ENCODE measurements around the gene FKBP15. TPM values are rescaled to one million over a fixed set of nuclear protein-coding genes. Genes with fewer than 3 reads are reported as not detected.

The FKBP15 gene
- total RNA-seq, 3 donors from 2014 or later, result 26.6 to 30.9 (median 26.8) TPM

DNA sequence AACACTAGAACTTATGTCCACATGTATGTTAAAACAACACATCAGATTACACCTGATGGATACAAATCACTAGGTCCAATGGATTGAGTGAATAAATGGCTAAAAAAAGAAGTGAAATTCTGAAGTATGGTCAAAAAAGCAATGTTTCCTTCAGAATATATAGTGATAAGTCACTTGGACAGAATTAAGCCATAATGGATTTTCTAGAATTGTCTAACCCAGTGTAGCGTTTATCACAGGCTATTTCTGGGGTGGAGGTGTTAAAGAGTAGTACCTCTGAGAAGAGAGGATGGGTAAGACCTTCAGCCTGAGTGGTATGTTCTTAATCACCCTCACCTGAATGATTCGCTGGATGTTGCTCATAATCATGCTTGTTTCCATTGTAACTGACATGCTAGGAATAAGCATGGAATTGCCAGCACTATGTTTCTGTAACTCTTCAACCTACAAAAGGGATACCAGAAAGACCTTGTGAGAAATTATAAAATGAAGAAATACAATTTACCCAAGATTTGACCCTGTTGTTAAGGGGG, 37.1 kb downstream of the FKBP15 start:
- Histone ChIP-seq H3K9me3 (no peaks in the 10 kb centered on the region), H3K36me3 (ENCODE audit: low read depth) (peaks cover 5% of the 10 kb centered on the region), H3K4me1 (ENCODE audit: low read depth) (no peaks in the 10 kb centered on the region), H3K4me3 (no peak overlapping the region)
- intact Hi-C loops (cut with DNase I, micrococcal nuclease), result no loop called here
- ATAC-seq (no peak), DNase-seq (no peak)
- TF ChIP-seq, protein P1, sequence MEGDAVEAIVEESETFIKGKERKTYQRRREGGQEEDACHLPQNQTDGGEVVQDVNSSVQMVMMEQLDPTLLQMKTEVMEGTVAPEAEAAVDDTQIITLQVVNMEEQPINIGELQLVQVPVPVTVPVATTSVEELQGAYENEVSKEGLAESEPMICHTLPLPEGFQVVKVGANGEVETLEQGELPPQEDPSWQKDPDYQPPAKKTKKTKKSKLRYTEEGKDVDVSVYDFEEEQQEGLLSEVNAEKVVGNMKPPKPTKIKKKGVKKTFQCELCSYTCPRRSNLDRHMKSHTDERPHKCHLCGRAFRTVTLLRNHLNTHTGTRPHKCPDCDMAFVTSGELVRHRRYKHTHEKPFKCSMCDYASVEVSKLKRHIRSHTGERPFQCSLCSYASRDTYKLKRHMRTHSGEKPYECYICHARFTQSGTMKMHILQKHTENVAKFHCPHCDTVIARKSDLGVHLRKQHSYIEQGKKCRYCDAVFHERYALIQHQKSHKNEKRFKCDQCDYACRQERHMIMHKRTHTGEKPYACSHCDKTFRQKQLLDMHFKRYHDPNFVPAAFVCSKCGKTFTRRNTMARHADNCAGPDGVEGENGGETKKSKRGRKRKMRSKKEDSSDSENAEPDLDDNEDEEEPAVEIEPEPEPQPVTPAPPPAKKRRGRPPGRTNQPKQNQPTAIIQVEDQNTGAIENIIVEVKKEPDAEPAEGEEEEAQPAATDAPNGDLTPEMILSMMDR (IDR thresholded peaks at IDR 0.05), result no peak

GRCh38 chr9:113181165-113181564, 39.9 kb downstream of the FKBP15 start:
- DNase-seq (no peak), ATAC-seq (no peak)
- H3K4me1 ChIP-seq (ENCODE audit: low read depth), result no peaks in the 10 kb centered on the region
- intact Hi-C loops (cut with DNase I, micrococcal nuclease), result no loop called here
- H3K36me3 ChIP-seq (ENCODE audit: low read depth), result peaks cover 4% of the 10 kb centered on the region
- no peak overlapping the region for H3K4me3 ChIP-seq
- TF ChIP-seq, protein P1 (IDR thresholded peaks at IDR 0.05), result no peak
- H3K9me3 ChIP-seq, result no peaks in the 10 kb centered on the region

- no peak for ATAC-seq
- Histone ChIP-seq H3K4me1 (ENCODE audit: low read depth) (no peaks in the 10 kb centered on the region), H3K4me3 (no peak overlapping the region), H3K36me3 (ENCODE audit: low read depth) (peaks cover 4% of the 10 kb centered on the region), H3K9me3 (no peaks in the 10 kb centered on the region)
- TF ChIP-seq, protein P1 (IDR thresholded peaks at IDR 0.05), result no peak
- intact Hi-C loops (cut with DNase I, micrococcal nuclease), result no loop called here
- no peak for DNase-seq
Observed at GRCh38 chr9:113179839-113180238, 41.2 kb downstream of the FKBP15 start.

DNA sequence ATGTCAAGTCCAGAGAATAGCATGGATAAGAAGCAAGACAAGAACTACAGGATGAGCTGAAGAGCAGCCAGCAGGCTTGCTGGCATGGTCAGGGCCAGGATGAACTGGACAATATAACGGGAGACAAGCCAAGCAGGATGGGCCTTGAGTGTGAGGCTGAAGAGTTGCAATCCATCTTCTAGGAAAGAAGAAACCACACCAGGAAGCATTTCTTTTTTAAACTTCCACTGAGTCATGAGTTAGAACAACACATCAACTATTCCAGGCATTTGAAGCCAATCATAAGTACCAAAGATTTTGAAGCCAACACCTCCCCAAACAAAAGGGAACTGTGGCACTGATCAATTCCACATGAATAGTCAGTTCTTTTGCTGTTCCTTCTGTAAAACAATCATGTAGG, 43.0 kb downstream of the FKBP15 start:
- Histone ChIP-seq H3K4me3 (no peak overlapping the region), H3K36me3 (ENCODE audit: low read depth) (peaks cover 8% of the 10 kb centered on the region), H3K9me3 (no peaks in the 10 kb centered on the region), H3K4me1 (ENCODE audit: low read depth) (no peaks in the 10 kb centered on the region)
- intact Hi-C loops (cut with DNase I, micrococcal nuclease), result no loop called here
- TF ChIP-seq, protein P1 (IDR thresholded peaks at IDR 0.05), result no peak
- ATAC-seq (no peak), DNase-seq (no peak)

GRCh38 chr9:113177251-113177650, 43.8 kb downstream of the FKBP15 start:
- Histone ChIP-seq H3K4me1 (ENCODE audit: low read depth) (no peaks in the 10 kb centered on the region), H3K9me3 (no peaks in the 10 kb centered on the region), H3K36me3 (ENCODE audit: low read depth) (peaks cover 9% of the 10 kb centered on the region), H3K4me3 (no peak overlapping the region)
- intact Hi-C loops (cut with DNase I, micrococcal nuclease), result no loop called here
- no peak for ATAC-seq
- DNase-seq, result no peak
- TF ChIP-seq, protein P1 (IDR thresholded peaks at IDR 0.05), result no peak

DNA sequence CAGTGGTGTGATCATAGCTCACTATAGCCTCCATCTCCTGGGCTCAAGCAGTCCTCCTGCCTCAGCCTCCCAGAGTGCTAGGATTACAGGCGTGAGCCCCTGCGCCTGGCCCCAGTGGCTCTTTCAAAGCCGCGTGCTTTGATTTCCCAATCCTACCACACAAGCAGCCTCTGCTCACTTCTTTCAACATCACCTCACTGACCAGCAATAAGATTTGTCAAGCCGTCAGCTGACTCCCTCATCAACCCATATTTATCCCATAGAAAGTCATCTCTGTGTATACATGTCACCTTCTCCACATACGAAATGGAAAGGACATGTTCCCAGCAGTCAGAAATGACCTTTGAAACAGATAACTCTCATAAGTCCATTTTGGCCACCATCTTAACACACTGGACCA, 44.3 kb downstream of the FKBP15 start:
- ATAC-seq, result no peak

More for the DNA sequence above, 44.3 kb downstream of the FKBP15 start:
- intact Hi-C loops (cut with DNase I, micrococcal nuclease), result no loop called here
- DNase-seq, result no peak
- TF ChIP-seq, protein P1 (IDR thresholded peaks at IDR 0.05), result no peak
- H3K4me3 ChIP-seq, result no peak overlapping the region
- no peaks in the 10 kb centered on the region for H3K9me3 ChIP-seq
- H3K4me1 ChIP-seq (ENCODE audit: low read depth), result no peaks in the 10 kb centered on the region
- H3K36me3 ChIP-seq (ENCODE audit: low read depth), result peaks cover 9% of the 10 kb centered on the region

Data from mucosa of descending colon (tissue), 3 donors.